AML-193 (cell line): ENCODE data around the gene MED13.
"Not testable (repeated sequence)": the region's sequence is repeated elsewhere in the genome, so short reads cannot be mapped to it uniquely, and the experiment has no call there.

Source experiments
- DNase-seq, 2 experiments: peaks; one replicate each; lab custom pipeline; 2025; lab: John Stamatoyannopoulos, UW

The MED13 gene

DNA sequence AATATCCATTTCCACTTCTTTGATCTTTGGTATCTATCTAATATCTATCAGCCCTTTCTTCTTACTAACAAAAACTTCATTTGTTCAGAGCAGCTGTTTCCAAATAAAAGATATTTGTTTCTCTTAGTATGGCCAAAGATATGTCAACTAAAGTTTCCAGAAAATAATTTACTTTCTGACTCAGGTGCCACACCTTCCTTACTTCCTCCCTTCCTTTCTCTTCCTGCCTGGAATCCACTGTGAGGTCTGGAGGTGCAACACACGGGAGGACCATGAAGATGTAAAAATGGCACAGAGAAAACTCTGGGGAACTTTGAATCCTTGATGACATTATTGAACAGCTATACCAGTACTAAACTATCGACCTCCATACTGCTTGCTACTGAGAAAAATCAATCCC lies 14.0 kb downstream of the MED13 start:
- no peak for DNase-seq

DNA sequence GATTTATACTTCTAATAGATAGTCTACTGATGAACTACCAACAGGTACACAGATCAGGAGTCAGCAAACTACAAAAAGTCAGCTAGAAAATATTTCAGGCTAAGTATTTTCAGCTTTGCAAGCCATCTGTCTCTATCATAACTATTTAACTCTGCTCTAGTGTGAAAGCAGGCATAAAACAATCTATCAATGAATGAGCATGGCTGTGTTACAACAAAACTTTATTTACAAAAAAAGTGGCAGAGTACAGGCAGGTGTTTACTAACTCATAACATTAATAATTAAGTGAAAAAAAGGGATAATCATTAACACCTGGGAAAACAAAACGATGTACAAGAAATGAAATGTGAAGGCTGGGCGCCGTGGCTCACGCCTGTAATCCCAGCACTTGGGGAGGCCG lies 15.8 kb downstream of the MED13 start:
- DNase-seq = no peak

DNA sequence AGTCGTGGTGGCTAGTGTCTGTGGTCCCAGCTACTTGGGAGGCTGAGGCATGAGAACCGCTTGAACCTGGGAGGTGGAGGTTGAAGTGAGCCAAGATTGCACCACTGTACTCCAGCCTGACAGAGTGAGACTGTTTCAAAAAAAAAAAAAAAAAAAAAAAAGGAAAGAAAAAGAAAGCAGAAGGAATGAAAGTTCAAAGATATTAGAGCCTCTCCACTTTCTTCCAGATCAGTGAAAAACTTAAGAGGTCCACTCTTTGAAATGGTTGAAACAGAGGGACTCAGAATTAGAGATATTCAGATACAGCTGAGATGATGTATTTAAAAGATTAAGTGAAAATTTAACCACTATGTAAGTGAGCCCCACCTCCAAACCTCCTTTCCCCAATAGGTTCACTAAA lies 16.8 kb downstream of the MED13 start:
- no peak for DNase-seq

DNA sequence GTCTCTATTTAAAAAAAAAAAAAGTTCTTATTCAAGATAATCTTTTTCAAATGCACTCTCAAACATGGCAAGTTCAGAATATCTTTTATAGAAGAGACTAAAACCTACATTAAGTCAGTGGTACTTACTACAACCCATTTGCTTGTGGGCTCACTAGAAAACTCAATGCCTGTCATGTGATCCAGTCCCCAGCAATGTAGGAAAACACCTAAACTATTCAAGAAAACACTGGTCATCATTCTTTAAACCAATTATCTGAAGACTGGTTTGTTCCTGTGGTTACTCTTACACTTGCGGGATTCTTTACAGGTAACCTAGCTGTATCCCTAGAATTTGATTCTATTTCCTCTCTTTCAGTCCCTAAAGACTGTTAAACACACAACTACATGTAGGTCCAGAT lies 19.6 kb downstream of the MED13 start:
- no peak for DNase-seq

DNA sequence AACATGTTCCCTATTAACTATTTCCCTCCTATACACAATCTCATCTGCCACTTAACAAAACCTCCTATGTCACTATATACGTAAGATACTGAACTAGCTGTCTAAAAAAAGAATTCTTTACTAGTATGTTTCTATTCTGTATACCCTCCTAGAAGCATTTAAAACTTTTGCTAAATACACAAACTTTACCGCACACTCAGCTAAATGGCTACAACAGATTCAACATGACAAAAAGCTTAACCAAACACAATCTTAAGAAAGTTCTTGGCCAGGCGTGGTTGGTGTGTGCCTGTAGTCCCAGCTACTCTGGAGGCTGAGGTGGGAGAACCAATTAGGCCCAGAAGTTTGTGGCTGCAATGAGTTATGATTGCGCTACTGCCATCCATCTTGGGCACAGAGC lies 20.0 kb downstream of the MED13 start:
- DNase-seq = no peak

DNA sequence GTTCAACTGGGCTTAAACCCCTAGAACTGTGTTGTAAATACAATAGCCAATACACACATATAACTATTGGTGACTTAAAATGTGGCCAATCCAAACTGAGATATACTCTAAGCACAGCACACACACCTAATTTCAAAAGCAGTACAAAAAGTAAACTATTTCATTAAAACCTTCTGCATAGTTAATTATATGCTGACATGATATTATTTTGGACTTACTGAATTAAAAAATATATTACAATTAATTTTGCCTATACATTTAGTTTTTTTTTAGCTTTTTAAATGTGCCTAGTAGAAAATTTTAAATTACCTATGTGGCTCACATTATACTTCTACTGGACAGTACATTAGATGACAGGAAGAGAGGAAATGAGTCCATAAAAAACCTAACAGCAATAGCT lies 21.5 kb downstream of the MED13 start:
- DNase-seq = no peak

DNA sequence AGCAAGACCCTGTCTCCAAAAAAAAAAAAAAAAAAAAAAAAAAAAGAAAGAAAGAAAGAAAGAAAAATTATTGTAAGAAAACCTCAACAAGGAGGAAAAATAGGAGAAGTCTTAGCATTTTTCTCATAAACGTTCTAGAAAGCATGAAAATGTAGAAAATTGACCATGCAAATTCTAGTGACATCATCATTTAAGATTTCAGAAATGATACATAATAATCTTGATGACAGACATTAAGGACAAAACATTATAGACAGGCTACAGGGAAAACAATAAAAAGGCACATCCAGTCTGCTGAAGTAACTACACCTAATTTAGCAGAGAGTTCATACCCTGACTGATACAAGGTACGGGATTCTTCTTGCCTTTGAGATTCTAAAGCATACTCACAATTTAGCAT lies 21.9 kb downstream of the MED13 start:
- DNase-seq = no peak

DNA sequence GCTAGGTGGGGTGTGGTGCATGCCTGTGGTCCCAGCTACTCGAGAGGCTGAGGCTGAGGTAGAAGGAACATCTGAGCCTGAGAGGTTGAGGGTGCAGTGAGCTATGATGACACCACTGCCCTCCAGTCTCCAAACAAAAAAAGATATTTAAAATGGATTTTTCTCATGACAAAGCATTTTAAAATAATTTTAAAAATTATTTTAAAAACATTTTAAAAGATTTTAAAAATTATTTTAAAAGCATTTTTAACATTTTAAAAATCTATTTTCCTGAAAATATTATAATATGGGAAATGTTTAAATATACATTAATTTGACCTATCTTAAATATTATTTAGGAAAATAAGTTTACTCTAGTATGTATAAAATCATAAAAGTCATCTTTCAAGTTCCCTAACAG lies 26.8 kb downstream of the MED13 start:
- no peak for DNase-seq

DNA sequence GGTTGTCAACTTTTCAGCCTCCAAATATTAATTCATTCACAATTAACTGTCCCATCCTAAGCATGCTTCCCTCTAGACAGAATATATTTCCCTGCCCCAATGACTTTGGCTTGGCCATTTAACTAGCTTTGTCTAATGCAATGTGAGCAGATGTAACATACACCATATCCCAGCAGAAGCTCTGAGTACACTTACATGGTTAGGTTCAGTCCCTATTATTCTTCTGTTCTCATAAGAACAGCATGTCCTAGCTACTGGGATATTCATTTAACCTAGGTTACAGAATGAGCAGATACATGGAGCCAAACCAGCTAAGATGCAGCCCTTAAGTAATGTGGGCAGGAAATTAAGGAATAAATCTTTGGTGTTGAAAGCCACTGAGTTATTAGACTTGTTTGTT lies 31.8 kb downstream of the MED13 start:
- no peak for DNase-seq

DNA sequence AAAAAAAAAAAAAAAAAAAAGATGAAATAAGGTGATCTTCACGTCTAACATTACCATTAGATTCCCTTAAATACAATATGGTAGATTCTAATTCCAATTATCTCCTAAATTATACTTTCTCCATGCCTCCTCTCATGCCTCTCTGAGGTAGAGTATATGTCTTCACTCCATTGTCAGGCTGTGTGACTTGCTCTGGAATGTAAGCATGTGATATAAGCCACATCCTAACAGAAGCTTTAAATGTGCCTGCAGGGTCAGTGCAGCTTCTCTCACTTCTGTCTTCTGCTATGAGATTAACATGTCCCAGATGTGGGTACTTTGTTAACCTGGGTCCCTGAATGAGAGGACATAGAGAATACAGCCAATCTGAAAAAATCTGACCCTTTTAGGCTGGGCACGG lies 32.6 kb downstream of the MED13 start:
- no peak for DNase-seq

DNA sequence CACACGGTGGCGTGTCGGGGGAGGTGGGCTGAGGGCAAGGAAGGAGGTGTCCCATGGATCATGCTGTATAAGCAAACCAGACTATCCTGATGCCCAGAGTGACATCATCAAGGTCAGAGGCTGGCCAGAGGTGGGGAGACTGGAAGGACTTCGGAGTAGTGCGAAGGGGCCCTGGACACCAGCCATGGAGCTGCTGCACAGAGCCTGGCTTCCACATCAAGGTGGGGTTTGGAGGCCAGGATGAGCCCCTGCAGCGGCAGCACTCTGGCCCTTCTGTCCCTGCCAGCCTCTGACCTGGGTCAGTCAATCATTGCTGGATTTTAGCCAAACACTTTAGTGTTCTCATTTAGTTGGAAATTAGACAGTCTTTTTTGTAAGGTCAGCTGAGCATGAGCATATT lies 34.8 kb downstream of the MED13 start:
- DNase-seq = no peak

DNA sequence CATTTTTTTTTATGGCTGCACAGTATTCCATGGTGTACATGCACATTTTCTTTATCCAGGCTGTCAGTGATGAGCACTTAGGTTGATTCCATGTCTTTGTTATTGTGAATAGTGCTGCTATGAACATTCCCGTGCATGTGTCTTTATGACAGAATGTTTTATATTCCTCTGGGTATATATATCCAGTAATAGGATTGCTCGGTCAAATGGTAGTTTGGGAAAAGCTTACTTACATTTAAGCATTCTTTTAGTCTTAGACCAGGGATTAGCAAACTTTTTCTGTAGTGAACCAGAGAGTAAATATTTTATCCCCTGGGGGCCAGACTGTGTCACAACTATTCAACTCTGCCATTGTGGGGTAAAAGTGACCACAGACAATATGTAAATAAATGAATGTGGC lies 40.2 kb downstream of the MED13 start:
- no peak for DNase-seq

DNA sequence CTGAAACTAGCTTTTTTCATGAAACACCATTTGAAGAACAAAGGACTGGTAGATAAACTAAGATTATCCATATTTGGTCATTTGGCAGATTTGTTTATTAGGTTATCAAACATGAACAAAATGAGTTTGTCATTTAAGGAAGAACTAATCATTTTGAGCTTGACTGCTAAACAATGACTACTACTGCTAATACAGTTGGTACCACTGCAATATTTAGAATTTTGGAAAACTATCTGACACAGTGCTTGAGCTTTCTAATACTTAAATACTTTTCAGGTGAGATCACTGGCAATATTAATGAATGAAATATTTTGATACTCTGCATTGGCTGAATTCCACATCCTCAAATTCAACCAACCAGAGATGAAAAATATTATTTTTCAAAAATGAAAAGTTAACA lies 47.2 kb downstream of the MED13 start:
- no peak for DNase-seq

DNA sequence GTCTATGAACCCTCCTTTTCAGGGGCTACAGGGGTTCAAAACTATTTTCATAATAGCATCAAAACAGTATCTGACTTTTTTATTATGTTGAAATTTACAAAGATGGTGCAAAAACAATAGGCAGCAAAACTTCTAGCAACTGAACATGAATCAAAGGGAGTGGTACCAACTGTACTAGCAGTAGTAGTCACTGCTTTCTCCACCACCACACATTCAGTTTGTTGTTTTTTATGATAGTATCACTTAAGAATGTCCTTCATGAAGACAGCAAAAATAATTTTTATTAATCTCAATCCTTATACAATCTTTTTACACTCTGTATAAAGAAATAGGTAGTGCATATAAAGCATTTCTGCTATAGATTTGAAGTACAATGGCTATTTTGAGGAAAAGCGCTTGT lies 47.6 kb downstream of the MED13 start:
- DNase-seq = no peak

DNA sequence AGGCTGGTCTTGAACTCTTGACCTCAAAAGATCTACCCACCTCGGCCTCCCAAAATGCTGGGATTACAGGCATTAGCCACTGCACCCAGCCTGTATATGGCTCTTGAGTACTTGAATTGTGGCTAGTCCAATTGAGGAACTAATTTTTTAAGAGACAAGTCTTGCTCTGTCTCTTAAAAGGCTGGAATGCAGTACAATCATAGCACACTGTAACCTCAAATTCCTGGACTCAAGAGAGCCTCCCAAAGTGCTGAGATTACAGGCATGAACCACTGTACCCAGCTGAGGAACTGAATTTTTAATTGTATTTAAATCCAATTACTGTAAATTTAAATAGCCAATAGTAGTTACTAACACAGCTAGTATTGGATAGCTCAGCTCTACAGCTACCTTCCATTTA lies 50.6 kb downstream of the MED13 start:
- no peak for DNase-seq

DNA sequence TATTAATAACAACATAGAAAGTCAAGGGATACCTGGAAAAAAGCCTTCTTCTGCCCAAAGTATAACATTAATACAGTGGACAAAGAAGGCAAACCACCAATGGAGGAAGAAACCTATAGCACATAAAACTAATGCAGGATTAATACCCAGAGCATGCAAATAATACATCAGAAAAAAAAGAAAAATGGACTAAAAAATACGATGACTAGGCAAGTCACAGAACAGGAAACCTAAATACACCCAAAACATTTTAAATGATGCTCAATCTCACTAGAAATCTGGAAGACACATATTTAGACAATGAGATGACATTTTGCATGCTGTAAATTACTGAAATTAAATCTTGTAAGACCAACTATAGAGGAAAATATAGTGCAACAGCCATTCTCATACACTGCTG lies 55.9 kb downstream of the MED13 start:
- DNase-seq = no peak

DNA sequence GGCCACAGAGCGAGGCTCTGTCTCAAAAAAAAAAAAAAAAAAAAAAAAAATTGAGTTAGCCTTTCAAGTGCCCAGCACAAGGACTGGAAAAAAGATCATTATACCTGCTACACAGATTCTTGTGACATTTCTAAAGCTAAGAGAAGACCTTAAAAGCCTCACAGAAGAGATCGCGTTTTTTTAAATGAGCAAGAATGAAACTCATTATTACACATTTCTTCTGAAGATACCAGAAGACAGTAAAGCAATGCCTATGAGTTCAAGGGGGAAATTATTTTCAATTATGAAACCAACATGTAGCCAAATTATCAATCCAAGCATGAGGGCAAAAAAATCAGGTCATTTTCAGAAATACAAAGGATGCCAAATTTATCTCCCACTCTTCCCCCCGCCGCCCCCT lies 56.8 kb downstream of the MED13 start:
- no peak for DNase-seq

DNA sequence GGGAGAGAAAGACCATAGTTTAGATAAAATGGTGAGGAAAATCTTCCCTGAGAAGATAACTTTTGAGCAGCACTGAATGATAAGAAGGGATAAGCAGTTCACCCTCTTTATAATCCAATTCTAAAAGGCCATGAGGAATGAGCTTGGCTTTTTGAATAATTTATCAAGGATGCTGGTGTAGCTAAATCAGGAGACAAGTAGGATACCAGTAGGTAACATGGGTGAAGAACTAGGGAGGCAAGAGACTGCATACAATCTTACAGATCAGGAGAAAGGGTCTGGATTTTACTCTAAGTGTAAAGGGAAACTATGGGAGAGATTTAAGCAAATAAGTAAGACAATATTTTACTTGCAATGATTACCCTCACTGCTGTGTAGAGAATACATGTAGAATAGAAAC lies 60.7 kb downstream of the MED13 start:
- DNase-seq = no peak

DNA sequence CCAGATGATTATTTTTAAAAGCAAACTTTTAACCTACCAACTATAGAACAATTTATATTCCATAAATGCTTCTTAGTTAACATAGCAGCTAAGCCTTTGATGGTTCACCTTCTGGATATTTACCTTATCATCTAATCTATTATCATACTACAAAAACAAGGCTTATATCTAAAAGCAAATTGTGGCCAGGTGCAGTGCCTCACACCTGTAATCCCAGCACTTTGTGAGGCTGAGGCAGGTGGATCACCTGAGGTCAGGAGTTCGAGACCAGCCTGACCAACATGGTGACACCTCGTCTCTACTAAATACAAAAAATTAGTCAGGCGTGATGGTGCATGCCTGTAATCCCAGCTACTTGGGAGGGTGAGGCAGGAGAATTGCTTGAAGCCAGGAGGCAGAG lies 61.9 kb downstream of the MED13 start:
- DNase-seq = not testable (repeated sequence)

DNA sequence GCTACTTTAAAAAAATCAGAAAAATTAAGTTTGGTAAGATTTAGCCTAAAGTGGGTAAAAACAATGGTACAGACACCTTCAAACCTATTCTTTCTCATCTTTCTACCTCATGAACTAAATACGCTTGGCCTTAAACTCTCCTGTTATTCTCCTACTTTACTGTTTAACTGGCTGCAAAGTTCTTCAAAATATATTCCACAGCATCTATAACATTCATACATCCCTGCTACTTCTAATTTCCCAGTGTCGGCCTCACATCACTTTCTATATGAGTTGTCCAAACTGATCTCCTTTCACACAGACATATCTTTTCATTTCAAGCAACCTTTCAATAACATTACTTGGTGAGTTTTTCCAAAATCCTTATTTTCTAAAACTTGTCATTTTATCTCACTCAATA lies 64.0 kb downstream of the MED13 start:
- DNase-seq = no peak

DNA sequence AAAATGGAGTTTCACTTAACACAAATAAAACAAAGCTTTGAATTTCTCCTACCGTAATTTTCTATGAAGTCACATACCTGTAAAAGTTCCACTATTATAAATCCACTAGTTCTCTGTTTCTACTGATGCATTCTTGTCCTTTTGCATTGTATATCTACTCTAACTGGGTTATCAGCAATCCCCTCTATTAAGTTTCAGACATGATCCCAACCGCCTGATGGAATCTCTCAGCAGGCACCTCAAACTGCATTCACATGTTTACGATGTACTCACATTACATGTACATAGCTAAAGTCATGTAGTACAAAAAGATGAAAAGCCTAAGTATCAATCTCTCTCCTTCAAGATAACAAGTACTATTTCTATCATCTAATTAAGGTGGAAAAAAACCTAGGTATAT lies 64.9 kb downstream of the MED13 start:
- no peak for DNase-seq

DNA sequence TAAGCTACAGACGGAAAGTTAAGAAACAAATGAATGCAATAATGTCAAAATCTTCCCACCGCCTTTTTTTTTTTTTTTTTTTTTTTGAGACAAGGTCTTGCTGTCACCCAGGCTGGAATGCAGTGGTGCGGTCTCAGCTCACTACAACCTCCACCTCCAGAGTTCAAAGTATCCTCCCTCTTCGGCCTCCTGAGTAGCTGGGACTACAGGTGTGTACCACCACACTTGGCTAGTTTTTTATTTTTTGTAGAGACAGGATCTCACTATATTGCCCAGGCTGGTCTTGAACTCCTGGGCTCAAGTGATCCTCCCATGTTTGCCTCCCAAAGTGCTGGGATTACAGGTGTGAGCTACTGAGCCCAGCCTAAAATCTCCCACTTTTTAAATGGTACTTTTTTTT lies 66.5 kb downstream of the MED13 start:
- not testable (repeated sequence) for DNase-seq

DNA sequence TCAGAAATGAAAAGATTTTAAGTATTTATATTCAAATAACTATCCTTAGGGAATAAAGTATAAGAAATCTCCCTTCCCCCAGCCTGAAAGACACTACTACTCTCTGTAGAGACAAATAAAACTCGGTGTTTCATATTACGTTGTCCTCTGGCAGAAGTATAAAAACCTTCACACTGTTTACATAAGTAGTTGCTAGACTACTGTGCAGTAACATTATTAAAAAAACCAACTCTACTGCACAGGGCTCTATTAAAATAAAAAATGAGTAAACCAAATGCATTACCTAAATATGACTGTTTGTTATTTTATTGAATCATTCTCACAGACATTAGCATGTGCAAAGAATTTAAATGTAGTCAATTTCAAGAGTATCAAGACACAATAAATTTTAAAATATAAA lies 67.4 kb downstream of the MED13 start:
- DNase-seq = no peak

DNA sequence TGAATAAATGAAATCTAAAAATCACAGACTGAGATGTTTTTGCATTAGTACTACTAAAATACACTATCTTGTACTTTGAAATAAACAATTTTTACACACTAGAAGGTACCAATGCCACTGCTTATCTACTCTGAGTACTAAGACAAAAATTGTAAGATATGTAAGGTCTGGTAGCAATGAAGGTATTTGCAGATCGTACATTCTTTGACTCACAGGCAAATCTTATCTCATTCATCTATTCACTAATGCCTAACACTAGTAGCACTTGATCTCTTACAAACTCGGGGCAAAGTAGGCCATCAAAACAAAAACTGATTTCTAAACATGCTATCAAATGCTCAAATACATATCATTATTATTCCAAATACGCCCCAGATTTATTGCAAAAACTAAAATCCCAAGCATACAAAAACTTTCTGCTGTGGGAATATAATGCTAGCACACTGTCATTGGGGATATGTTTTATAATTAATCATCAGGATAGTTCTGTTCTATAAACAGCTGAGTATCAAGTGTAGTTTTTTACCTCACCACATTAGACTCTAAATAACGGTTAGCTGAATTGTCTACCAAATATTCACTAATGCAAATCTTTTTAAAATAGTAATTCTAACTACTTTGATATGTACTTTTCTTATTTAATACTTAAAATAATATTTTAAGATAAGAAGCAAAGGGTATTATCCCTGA lies 68.0 kb downstream of the MED13 start:
- no peak for DNase-seq

DNA sequence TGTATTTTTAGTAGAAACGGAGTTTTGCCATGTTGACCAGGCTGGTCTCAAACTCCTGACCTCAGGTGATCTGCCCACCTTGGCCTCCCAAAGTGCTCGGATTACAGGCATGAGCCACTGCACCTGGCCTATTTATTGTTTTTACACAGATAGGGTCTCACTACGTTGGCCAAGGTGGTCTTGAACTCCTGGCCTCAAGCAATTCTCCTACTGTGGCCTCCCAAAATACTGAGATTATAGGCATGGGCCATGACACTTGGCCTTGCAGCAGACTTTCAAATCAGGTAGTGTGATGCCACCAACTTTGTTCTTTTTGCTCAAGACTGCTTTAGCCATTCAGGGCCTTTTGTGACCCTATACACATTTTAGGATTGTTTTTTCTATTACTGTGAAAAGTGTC lies 75.6 kb downstream of the MED13 start:
- DNase-seq = no peak
